ENCODE results near the gene ARMC9.

ARMC9 gene

GRCh38 chr2:231185050-231185725, 13.2 kb upstream of the ARMC9 start:
- no peak overlapping the region for H3K4me2 ChIP-seq
- H3K4me3 ChIP-seq (IDR thresholded peaks at IDR 0.05; ENCODE audit: insufficient read depth, low read depth, low read length): no peak overlapping the region
- 0 out of 2 replicates have a peak, but pooled peaks cover 3% of the 10 kb centered on the region for H3K27me3 ChIP-seq (ENCODE audit: insufficient read depth, low read depth)
- no peak for TF ChIP-seq CTCF (conservative IDR thresholded peaks at IDR 0.05; ENCODE audit: low read depth, low read length)
- no peaks in the 10 kb centered on the region for H3K79me2 ChIP-seq (ENCODE audit: insufficient read depth, low read depth)
- no peaks in the 10 kb centered on the region for H3K36me3 ChIP-seq (ENCODE audit: insufficient read depth)
- H3K27ac ChIP-seq: no peak overlapping the region
- H2AFZ ChIP-seq (ENCODE audit: low read depth): no peak overlapping the region
- H3K9ac ChIP-seq: no peak overlapping the region
- H4K20me1 ChIP-seq (ENCODE audit: insufficient read depth): no peaks in the 10 kb centered on the region
- H3K4me1 ChIP-seq (ENCODE audit: low read depth, poor library complexity, severe bottlenecking): no peaks in the 10 kb centered on the region

GRCh38 chr2:231185886-231186285, 12.5 kb upstream of the ARMC9 start:
- TF ChIP-seq CTCF (conservative IDR thresholded peaks at IDR 0.05; ENCODE audit: low read depth, low read length): no peak

GRCh38 chr2:231186325-231186724, 12.1 kb upstream of the ARMC9 start:
- Histone ChIP-seq H3K27me3 (ENCODE audit: insufficient read depth, low read depth) (0 out of 2 replicates have a peak, but pooled peaks cover 3% of the 10 kb centered on the region), H3K9ac (no peak overlapping the region), H3K4me2 (no peak overlapping the region), H3K79me2 (ENCODE audit: insufficient read depth, low read depth) (no peaks in the 10 kb centered on the region), H3K4me1 (ENCODE audit: low read depth, poor library complexity, severe bottlenecking) (no peaks in the 10 kb centered on the region), H3K36me3 (ENCODE audit: insufficient read depth) (no peaks in the 10 kb centered on the region), H3K4me3 (IDR thresholded peaks at IDR 0.05; ENCODE audit: insufficient read depth, low read depth, low read length) (no peak overlapping the region), H4K20me1 (ENCODE audit: insufficient read depth) (no peaks in the 10 kb centered on the region), H2AFZ (ENCODE audit: low read depth) (no peak overlapping the region), H3K27ac (no peak overlapping the region)
- TF ChIP-seq CTCF (conservative IDR thresholded peaks at IDR 0.05; ENCODE audit: low read depth, low read length): no peak

More at GRCh38 chr2:231185886-231186285, 12.5 kb upstream of the ARMC9 start:
- Histone ChIP-seq H3K36me3 (ENCODE audit: insufficient read depth) (no peaks in the 10 kb centered on the region), H3K27me3 (ENCODE audit: insufficient read depth, low read depth) (0 out of 2 replicates have a peak, but pooled peaks cover 3% of the 10 kb centered on the region), H3K4me1 (ENCODE audit: low read depth, poor library complexity, severe bottlenecking) (no peaks in the 10 kb centered on the region), H3K4me2 (no peak overlapping the region), H4K20me1 (ENCODE audit: insufficient read depth) (no peaks in the 10 kb centered on the region), H2AFZ (ENCODE audit: low read depth) (no peak overlapping the region), H3K4me3 (IDR thresholded peaks at IDR 0.05; ENCODE audit: insufficient read depth, low read depth, low read length) (no peak overlapping the region), H3K9ac (no peak overlapping the region), H3K27ac (no peak overlapping the region), H3K79me2 (ENCODE audit: insufficient read depth, low read depth) (no peaks in the 10 kb centered on the region)

- Histone ChIP-seq H3K36me3 (ENCODE audit: insufficient read depth) (no peaks in the 10 kb centered on the region), H3K27me3 (ENCODE audit: insufficient read depth, low read depth) (0 out of 2 replicates have a peak, but pooled peaks cover 3% of the 10 kb centered on the region), H3K27ac (no peak overlapping the region), H2AFZ (ENCODE audit: low read depth) (no peak overlapping the region), H3K9ac (no peak overlapping the region), H3K4me3 (IDR thresholded peaks at IDR 0.05; ENCODE audit: insufficient read depth, low read depth, low read length) (no peak overlapping the region), H3K4me1 (ENCODE audit: low read depth, poor library complexity, severe bottlenecking) (no peaks in the 10 kb centered on the region), H3K4me2 (no peak overlapping the region), H4K20me1 (ENCODE audit: insufficient read depth) (no peaks in the 10 kb centered on the region), H3K79me2 (ENCODE audit: insufficient read depth, low read depth) (no peaks in the 10 kb centered on the region)
- TF ChIP-seq CTCF (conservative IDR thresholded peaks at IDR 0.05; ENCODE audit: low read depth, low read length): no peak
Measured at GRCh38 chr2:231187736-231188505, 10.5 kb upstream of the ARMC9 start.
